Thyroid gland (tissue), 4 donors: Measurements from ENCODE around the gene COQ2. TPM values are rescaled to one million over a fixed set of nuclear protein-coding genes. Genes with fewer than 3 reads are reported as not detected.
"Not testable (repeated sequence)": the region's sequence is repeated elsewhere in the genome, so short reads cannot be mapped to it uniquely, and the experiment has no call there.

Experiments used
- DNase-seq, 2 donors: peaks; one replicate each; pipeline ENCODE4 v3.0.0-alpha.2; 2019
- H3K27ac ChIP-seq, 3 donors: fragments of 200-600 bp; sonication (generic); 1 replicate in 2 of 3; 2 replicates in 1 of 3; pipeline ENCODE4 v1.5.1; 2016 to 2019; ENCODE audit warnings: mild to moderate bottlenecking in 1 of 3, moderate library complexity in 1 of 3
- H3K27me3 ChIP-seq: fragments of 200-600 bp; sonication (generic); one replicate; pipeline ENCODE4 v1.5.1; 2019
- H3K36me3 ChIP-seq, 2 donors: fragments of 200-600 bp; sonication (generic); one replicate each; pipeline ENCODE4 v1.5.1; 2016 to 2019
- H3K4me1 ChIP-seq, 2 donors: fragments of 200-600 bp; sonication (generic); one replicate each; pipeline ENCODE4 v1.5.1; 2017 to 2019
- H3K4me3 ChIP-seq, 3 donors: fragments of 200-600 bp; sonication (generic); replicated peaks in 1 of 3; 1 replicate in 2 of 3; 2 replicates in 1 of 3; pipeline ENCODE4 v1.5.1; 2016; ENCODE audit warnings: mild to moderate bottlenecking in 1 of 3
- H3K9me3 ChIP-seq: fragments of 200-600 bp; sonication (generic); one replicate; pipeline ENCODE4 v1.5.1; 2017
- CTCF ChIP-seq, 6 experiments: fragments of 200-600 bp in 3 of 6; fragments of 450-650 bp in 3 of 6; sonication (generic) in 3 of 6; IDR thresholded peaks; one replicate each; pipeline ENCODE4 v1.5.1; 2016 to 2019; ENCODE audit warnings: antibody characterized with exemption in 6 of 6, mild to moderate bottlenecking in 2 of 6, inconsistent platforms in 1 of 6, moderate library complexity in 1 of 6
- POLR2A ChIP-seq, 2 donors: fragments of 450-650 bp; IDR thresholded peaks; one replicate each; pipeline ENCODE4 v1.6.1; 2017; ENCODE audit warnings: antibody characterized with exemption in 2 of 2, mild to moderate bottlenecking in 2 of 2, moderate library complexity in 1 of 2
- WGBS, 2 donors: methylation state at CpG; one replicate each; pipeline ENCODE4 v1.1.5; 2017; 5-methylcytosine and 5-hydroxymethylcytosine counted together
- intact Hi-C: fragments of 100-400 bp; cut with DNase I; formaldehyde crosslinking; loops from one replicate; pipeline ENCODE4 v1.15.1; 2023
- total RNA-seq, 4 donors: library from RNA; depleted of rRNA; stranded (reverse); fragments of >200 nt; gene quantifications; one replicate each; pipeline ENCODE4 v1.2.3, GENCODE V29; 2016

Gene COQ2
- total RNA-seq, 4 donors from 2014 or later, result 6.0 to 29.1 (median 14.0) TPM

DNA sequence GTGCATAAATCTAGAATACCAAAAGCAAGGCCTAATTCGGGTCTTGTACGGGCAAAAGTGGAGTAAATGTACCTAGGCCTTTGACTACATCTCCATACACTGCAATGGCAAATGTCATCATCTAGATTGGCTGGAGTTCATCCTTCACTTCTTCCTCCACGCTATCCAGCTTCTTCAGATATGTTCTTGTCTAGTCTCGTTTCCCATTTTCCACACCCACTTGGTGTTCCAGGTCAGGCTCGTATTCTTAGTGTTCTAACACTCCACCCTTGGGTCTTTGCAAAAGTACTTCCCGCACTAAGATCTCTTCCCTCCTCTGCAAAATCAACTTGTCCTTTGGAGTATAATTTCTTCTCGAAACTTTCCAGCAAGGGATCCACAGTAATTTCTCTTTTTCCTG, 1.4 kb downstream of the COQ2 start:
- H3K27me3 ChIP-seq, result no peaks in the 10 kb centered on the region
- peaks cover 0 to 6% of the 10 kb centered on the region in 2 donors for H3K36me3 ChIP-seq
- no peaks in the 10 kb centered on the region for H3K9me3 ChIP-seq
- H3K4me3 ChIP-seq, result no peak overlapping the region
- TF ChIP-seq CTCF (IDR thresholded peaks at IDR 0.05) (no peak), POLR2A (IDR thresholded peaks at IDR 0.05) (no peak)
- no peak for DNase-seq
- H3K27ac ChIP-seq, result no peak overlapping the region
- intact Hi-C loops, result loop anchor here (10.0 kb wide), 1 partner anchor 818 kb away; no protein-coding TSS in a partner anchor
- H3K4me1 ChIP-seq, result peaks cover 0 to 15% of the 10 kb centered on the region in 2 donors
- WGBS, 2 donors, result 93 to 94% methylated on average over 7 of the region's 7 CpGs

DNA sequence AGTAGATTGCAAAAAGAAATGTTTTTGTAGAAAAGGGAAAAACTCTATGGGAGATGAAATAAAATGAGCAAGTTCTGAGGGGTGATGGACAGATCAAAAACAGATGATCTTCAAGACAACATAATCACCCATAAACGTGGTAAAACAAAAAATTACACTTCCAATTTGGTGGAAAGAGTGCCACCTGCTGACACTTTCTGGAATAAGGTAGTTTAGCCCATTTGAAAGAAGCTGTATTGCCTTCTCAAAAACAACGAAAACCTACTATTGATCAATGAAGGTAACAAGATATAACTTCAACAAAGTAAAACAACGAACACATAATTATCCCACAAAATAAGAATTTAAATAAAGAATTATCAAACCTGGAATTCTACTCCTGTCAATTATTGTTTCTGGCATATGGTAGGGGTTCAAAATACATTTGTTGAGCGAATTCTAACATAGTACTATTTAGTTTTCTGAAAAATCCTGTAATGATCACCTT, 2.5 kb downstream of the COQ2 start:
- Histone ChIP-seq H3K9me3 (no peaks in the 10 kb centered on the region), H3K4me1 (peaks cover 0 to 15% of the 10 kb centered on the region in 2 donors), H3K27ac (no peak overlapping the region), H3K4me3 (no peak overlapping the region), H3K36me3 (peaks cover 0 to 7% of the 10 kb centered on the region in 2 donors), H3K27me3 (no peaks in the 10 kb centered on the region)
- 32 to 34% methylated on average over 4 of the region's 4 CpGs for WGBS, 2 donors
- TF ChIP-seq POLR2A (IDR thresholded peaks at IDR 0.05), result no peak
- peak; percentile 38 to 73 (median 65) for TF ChIP-seq CTCF (IDR thresholded peaks at IDR 0.05)
- DNase-seq, result peak; percentile 11 to 15
- intact Hi-C loops, result loop anchor here (10.0 kb wide), 1 partner anchor 817 kb away; no protein-coding TSS in a partner anchor

DNA sequence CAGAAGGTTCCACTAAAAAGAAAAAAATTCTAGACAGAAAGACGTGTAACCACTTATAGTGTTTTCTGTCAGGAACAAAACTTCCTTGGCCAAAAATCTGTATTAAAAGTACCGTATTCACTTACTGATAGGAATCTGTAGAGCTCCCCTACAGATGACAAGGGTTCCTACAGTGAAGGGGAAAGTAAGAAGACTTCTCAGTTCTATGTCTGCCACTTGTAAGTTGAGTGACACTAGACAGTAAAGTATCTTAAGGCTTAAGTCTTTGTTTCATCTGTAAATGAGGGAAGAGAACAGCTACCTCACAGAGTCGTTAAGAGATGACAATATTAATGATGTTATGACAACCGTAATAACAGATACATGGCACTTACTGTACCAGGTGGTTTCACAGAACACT, 3.3 kb downstream of the COQ2 start:
- WGBS, 2 donors, result 72 to 77% methylated on average over 4 of the region's 4 CpGs
- H3K36me3 ChIP-seq, result peaks cover 0 to 7% of the 10 kb centered on the region in 2 donors
- no peak for DNase-seq
- no peaks in the 10 kb centered on the region for H3K9me3 ChIP-seq
- no peaks in the 10 kb centered on the region for H3K27me3 ChIP-seq
- TF ChIP-seq CTCF (IDR thresholded peaks at IDR 0.05), result no peak
- TF ChIP-seq POLR2A (IDR thresholded peaks at IDR 0.05), result no peak
- intact Hi-C loops, result loop anchor here (10.0 kb wide), 1 partner anchor 817 kb away; no protein-coding TSS in a partner anchor
- no peak overlapping the region for H3K27ac ChIP-seq
- no peak overlapping the region for H3K4me3 ChIP-seq
- H3K4me1 ChIP-seq, result peaks cover 0 to 15% of the 10 kb centered on the region in 2 donors

DNA sequence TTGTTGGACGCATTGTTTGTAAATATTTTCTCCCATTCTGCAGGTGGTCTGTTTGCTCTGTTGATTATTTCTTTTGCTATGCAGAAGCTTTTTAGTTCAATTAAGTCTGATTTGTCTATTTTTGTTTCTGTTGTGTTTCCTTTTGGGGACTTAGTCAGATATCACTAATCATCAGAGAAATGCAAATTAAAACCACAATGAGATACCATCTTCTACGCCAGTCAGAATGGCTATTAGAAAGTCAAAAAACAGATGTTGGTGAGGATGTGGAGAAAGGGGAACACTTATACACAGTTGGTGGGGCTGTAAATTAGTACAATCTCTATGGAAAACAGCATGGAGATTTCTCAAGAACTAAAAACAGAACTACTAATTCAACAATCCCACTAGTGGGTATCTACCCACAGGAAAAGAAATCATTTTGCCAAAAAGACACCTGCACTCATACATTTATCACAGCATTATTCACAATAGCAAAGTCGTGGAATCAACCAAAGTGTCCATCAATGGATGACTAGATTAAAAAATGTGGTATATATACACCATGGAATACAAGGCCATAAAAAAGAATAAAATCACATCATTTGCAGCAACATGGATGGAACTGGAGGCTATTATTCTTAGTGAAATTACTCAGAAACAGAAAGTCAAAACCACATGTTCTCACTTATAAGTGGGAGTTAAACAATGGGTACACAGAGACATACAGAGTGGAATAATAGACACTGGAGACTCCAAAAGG, 8.1 kb downstream of the COQ2 start:
- WGBS, 2 donors, result 90 to 94% methylated on average over 3 of the region's 3 CpGs
- intact Hi-C loops, result no loop called here
- Histone ChIP-seq H3K27ac (no peak overlapping the region), H3K9me3 (no peaks in the 10 kb centered on the region), H3K4me3 (no peak overlapping the region), H3K27me3 (no peaks in the 10 kb centered on the region), H3K36me3 (peaks cover 0 to 7% of the 10 kb centered on the region in 2 donors), H3K4me1 (no peaks in the 10 kb centered on the region)
- DNase-seq, result no peak
- TF ChIP-seq POLR2A (IDR thresholded peaks at IDR 0.05) (no peak), CTCF (IDR thresholded peaks at IDR 0.05) (no peak)

DNA sequence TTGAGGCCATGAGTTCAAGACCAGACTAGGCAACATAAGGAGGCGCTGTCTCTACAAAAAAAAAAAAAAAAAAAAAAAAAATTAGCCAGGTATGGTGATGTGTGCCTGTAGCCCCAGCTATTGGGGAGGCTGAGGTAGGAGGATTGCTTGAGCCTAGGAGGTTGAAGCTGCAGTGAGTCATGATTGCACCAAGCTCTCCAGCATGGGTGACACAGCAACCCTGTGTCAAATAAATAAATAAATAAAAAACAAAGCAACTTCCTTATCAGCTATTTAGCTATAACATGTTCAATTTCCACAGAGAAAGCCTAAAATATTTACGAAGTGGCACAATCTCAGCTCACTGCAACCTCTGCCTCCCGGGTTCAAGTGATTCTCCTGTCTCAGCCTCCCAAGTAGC, 10.7 kb downstream of the COQ2 start:
- not testable (repeated sequence) for H3K36me3 ChIP-seq
- WGBS, 2 donors, result 97 to 100% methylated on average over 3 of the region's 3 CpGs

More for the DNA sequence above, 10.7 kb downstream of the COQ2 start:
- H3K4me1 ChIP-seq, DNase-seq, H3K4me3 ChIP-seq, H3K9me3 ChIP-seq, H3K27me3 ChIP-seq, H3K27ac ChIP-seq, intact Hi-C loops: not testable (repeated sequence)
